ENCODE data around the gene GAP43.

GAP43 gene

DNA sequence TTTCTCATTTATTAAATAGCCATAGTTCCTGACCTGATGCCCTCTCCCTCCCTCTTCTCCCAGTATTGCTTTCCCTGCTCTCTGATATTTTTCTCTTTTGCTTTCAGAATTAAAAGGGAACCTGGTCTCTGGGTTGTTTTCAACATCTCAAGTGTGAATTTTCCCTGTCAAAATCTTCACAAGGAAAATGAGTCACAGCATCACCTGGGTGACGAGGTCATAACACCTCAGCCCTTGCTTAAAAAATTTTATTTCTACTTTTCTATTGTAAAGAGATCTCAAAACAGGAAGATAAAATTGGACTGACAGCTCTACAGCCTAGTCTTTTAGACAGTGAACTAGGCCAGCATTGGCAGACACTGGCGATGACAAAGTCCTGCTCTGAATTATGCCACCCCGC is 40.1 kb downstream of the GAP43 start:
- peak; percentile 2 for DNase-seq

DNA sequence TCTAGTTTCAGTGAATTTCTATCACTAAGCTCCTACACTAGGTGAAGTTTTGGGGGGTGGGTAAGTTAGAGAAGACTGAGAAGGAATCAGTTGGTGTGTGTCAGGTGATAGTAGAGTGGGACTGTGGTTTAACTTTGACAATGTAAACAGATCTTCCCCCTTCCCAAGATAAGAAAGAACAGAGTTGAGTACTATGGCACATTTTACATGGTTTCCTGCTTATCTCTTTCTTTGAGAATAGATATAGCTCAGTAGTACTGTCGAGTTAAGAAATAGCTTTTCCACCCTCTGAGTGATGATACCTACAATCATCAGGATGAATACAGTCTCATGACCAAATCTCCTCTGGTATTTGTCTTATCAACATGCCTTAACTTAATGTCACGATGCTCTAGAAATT is 42.8 kb downstream of the GAP43 start:
- no peak for DNase-seq

DNA sequence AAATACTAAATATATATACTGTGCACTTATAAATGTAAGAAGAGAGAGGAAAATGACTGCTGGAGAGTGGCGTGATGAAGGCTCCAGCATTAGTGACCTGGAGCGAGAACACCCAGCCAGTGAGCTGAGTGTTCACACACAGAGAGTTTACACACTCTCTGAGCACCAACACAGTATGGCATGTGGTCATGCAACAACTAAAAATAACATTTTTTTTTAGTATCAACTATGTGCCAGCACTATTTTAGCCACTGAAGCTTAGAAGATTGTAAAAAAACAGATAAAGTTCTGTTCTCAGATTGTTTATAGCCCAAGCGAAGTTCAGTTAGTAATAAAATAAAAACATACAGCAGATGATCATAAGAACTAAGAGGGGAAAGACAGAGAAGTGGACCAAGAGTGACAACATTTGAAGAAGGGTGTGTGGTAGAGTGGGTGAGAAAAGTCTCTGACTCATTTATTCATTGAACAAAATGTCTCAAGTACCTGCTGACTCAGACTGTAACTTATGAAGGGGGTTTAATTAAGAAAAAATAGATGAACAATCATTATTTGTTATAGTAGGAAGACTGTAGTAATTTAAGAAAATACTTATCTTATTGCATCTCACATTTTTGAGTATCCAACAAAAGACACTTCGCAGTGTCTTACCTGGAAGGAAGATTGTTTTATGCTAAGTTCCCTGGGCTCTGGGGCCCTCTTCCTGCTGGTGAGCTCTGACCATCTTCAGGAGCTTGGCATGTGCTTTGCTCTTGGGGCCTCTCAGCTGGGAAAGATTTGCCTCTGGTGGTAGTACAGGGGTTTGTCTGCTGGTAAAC is 43.8 kb downstream of the GAP43 start:
- peak; percentile 4 for DNase-seq

DNA sequence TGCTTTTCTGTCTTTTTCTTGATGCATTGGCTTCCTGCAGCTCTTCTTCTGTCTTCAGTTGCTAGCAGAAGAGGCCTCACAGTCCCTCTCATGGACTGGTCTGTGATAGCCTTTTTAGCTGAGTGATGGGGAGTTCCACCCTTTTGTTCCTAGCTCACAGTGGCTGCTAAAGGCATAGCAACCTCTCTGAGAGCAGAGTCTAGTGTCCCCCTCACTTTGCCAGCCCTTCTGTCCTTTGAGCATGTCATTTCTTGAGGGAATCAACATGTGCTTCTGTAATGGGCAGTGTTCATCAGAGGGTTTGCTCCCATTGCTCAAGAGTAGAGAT is 44.4 kb downstream of the GAP43 start:
- DNase-seq: no peak

DNA sequence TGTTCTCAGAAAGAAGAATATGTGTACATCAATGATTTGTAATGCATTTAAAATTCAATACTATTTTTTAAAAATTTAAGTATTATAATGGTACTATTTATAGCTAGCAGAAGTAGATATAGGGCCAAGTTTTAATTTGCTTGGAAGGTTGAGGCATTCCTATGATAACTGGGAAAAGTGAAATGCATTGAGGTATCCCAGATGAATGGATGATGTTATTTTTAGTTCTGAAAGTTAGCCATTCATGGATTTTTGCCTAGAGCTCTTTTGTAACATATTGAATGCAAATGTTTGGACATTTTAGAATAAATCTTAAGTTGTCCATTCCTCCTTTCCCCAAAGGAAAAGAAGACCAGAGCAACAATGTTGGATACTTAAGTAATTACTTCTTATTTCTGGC is 47.6 kb downstream of the GAP43 start:
- DNase-seq: no peak

DNA sequence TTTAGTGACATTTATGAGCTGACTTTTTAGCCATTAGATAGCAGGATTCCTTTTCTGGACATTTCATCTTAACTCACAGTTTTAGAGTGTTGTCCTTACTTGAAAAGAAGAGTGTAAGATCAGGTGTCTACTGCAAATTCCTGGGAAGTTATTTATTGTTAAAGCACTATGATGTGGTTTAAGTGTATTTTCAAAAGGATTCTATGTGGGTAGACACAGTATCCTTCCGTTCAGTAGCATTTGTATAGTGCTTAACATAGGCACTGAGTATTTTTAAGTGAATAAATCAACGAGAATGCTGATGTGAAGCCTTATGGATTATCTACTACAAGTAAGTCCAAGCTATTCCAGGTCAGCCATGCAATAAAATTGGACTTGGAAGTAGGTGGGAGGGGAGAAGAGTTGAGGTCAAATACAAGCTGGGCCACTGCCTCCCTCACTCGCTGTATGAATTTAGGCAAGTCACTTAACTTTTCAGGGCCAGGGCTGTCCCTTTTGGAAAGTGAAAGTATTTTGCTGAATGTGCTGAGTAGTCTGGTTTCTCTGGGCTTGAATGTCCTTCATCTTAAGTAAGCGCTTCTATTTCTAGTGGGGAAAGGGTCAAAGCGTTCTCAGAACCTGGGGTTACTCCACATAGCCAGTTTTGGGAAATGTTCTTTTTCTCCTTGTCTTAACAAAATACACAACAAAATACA is 48.6 kb downstream of the GAP43 start:
- DNase-seq: no peak

DNA sequence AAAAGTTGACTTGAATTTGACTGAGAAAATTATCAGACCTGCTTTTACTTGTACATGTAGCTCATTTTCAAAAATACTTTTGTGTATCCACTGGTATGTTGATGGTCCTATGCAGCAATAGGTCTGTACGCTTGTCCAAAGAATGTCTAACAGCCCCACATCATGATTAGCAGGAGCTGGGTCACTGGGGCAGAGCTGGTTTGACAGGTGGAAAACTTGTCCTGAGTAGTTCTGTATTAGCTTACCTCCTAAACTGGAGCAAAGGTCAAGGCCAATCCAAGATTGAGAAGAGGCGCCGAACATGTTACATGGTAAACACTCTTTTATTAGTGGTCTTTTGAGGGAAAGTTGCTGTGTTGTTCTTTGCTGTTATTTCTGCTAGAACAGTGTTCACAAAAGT is 50.6 kb downstream of the GAP43 start:
- no peak for DNase-seq

DNA sequence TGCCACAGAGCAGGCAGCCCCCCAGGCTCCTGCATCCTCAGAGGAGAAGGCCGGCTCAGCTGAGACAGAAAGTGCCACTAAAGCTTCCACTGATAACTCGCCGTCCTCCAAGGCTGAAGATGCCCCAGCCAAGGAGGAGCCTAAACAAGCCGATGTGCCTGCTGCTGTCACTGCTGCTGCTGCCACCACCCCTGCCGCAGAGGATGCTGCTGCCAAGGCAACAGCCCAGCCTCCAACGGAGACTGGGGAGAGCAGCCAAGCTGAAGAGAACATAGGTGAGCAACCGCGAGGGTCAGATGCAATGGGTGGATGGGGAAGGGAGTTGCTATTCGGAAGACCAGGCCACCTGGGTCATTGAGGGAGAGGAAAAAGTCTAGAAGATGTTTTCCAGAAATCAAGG is 53.0 kb downstream of the GAP43 start:
- no peak for DNase-seq

DNA sequence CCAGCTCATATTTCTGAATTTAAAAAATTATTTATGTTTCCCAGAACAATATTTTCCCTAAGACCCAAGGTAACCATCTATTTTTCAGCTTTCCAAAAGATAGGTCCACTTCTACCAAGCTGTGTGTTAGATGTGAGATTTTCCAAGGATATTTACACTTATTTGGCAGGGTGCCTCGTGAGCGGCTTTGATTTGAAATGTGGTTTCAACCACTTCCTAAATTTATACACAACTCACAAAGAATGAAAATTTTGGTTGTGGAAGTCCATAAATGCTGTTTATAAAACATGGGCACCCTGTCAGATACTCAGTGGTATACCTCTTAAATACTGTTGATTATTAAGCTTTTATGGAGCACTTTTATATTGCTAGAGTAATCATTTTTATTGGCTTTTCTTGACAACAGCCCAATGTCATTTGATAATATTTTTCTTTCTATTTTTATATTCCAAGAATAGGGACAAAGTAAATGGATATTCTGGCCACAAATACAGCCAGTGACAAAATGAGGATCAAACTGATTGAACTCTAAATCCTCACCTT is 57.6 kb downstream of the GAP43 start:
- DNase-seq: no peak

DNA sequence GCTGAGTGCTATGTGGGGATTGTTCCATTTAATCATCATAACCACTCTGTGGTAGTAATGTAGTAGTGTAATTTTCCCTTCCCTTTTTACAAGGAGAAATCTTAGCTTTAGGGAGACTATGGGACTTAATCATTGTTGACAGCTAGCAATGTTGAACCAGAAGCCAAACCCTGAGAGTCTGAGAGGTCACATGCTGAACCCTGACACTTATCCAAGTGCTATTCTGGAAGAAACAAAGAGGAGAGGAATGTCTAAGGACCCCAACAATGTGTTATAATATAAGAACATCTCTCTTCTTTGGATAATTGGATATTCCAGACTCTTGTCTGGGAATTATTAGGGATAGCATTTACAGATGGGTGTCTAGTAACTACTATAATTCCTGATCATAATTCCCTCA is 58.4 kb downstream of the GAP43 start:
- DNase-seq: no peak

DNA sequence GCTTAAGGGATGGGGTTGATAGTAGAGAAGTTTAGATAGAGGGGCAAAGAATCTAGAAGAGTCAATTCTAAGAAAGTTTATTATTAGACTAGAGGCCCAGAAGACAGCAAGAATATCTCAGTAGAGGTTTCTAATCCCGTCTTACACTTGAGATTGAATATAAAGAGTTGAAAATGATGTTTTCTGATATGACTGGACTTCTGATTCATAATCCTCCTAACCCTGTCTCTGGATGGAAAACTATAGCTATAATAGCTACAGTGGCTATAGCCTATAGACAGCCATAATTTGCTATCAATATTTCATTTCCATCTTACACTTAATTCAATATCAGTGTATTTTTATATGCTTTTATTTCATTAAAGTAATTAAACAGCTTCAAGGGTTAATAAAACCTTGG is 60.0 kb downstream of the GAP43 start:
- no peak for DNase-seq

DNA sequence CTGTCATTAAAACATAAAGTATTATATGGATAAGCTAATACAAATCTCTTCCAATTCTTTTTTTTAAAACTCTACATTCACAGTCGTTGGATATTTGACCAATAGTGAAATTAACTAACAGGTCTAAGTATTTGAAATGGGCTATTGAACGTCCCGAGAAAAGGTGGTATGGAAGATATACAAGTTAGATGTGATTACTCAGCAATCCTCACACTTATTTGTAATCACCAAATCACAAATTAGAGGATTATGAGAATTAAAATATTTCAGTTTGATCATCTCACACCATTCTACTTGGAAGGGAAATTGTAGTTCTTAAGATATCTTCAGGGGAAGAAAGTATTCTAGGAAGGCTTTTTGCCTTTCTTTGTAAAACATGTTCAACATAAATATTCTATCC is 60.5 kb downstream of the GAP43 start:
- no peak for DNase-seq

DNA sequence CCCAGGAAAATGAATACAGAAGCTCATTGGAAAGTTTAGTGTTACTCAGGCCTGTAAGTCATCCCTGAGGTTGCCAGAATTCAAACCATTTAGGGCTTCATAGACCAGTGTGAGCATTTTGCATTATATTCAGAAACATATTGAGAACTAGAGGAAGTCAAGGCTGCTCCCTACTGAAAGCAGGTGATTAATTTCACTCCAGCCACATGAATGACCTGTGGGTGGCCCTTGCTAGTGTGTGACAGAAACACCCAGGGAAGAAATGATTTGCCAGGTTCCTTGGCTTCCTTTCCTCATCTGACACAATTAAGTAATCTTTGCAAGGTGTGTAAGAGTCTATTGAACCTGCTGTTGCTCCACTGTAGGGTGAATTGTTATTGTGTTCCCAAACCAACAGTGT is 61.8 kb downstream of the GAP43 start:
- no peak for DNase-seq

DNA sequence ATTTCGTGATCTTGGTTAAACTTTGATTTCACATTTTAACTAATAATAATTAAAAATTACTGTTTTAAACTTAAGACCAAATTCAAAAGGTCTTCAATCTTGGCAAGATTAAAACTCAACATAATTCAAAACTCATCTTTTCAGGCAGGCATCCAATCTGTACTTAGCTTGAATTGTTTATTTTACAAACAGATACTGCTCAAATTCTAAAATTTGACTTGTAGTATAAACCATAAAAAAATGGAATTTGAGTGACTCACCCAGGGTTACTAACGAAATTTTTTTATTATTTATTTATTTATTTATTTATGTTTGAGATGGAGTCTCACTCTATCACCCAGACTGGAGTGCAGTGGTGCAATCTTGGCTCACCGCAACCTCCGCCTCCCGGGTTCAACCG is 64.4 kb downstream of the GAP43 start:
- DNase-seq: no peak

DNA sequence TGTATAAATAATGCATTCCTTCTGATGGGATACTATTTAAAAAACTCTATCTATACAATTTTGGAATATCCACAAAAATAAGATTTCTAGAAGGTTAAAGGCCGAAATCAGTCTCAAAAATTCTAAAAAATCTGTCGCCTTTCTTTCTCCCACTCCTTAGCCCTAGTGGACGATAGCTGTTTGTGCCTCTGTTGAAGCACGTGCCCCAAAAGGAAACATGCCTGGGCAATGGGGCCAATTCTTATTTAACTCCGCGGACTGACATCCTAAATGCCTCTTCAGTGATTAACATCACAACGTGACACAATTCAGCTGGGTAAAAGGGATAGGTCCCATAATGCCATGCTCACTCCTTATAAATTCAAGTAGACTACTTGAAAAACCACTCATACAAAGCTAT is 65.1 kb downstream of the GAP43 start:
- DNase-seq: no peak

DNA sequence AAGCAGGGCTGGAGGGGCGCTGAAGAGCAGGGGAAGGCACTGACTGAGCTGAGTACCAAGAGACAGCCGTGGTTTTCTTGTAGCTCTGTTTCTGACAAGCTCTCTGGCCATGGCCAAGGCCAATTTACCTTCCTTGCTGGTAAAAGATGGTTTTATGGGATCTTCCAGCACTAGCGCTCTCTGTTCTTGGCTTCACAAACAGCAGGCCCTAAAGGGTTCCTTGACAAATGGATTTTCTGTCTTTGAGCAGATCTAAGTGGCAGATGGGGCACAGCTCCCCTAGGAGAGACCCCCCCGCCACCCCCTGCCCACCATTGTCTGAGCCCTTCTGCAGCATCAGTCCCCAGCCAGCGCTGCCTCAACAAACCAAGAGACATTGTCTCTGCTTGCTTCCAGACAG is 66.6 kb downstream of the GAP43 start:
- no peak for DNase-seq

DNA sequence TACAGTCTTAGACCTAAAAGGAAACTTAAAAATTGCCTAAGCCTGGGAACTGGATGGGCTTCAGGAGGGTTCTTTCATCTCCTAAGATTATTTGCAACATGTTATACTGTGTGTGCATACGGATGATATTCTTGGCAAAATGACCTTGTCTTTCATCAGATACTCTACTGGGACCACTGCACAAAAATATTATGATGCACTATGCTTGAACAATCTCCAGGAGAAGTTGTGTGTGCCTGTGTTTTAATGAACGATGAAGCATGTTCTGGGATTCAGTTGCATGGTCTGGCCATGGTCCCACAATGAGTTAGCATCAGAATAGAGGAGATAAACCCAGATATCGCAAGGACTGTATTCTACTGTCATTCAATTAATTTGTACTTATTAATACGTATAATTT is 68.7 kb downstream of the GAP43 start:
- no peak for DNase-seq

DNA sequence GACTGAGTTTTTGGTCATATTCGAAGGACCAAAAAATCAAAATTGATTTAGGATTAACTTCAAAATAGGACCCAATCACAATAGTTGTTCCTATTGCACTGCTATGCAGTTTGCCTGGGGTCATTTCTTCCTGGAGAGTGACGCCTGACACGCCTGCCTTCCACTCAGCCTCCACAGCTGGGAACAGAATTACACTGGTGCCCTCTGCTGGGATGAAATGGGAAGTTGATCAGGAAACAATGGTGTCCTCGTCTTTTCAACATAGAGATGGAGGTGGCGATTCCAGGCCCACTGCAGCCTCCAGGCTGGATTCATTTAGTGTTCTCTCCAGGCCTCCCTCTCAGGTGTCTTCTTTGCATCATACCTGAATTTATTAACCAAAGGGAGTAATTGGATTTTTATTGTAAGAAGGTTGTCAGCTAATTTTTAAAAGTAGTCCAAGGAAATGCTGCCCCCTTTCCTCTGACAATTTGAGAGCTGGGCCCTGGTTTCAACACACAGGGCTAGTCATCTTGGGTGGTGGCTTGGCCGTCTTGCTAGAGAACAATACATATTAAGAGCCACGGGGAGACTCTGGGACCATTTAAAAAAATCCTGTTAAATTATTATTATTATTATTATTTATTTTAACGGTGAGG is 69.7 kb downstream of the GAP43 start:
- DNase-seq: peak; percentile 82

DNA sequence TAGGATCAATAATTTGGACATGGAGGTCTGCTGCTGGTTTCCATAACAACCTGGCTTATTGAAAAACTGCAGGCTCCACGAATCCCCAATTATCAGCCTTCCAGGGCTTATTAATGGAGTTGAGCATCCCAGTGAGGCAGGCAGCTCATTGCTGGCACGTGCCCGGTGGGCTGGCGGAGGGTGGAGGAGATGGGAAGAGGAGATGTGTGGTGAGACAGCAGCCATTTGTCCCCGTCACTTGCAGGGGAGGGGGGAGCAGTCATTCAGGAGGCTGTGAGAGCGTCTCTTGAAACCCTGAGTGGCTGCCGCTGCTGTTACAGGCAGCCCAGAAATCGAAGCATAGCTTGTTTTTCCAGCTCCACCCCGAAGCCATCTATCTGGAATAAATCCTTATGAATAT is 70.6 kb downstream of the GAP43 start:
- DNase-seq: no peak

DNA sequence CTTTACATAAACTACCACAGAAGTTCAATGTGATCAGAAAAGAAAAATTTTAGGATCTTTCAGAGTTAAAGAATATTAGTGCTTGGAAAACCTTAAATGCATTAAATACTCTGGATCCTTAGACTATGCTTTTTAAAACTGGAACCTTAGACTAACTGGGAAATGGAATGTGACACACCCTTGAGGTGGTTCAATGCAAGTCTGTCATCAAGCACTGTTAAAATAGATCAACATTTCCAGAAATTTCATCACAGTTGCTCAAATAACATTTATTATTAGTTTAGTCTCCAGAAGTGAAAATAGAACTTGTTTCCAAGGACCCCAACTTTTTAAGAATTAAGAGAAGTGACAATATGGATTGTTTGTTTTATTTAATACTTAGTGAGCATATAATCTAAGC is 71.8 kb downstream of the GAP43 start:
- no peak for DNase-seq

DNA sequence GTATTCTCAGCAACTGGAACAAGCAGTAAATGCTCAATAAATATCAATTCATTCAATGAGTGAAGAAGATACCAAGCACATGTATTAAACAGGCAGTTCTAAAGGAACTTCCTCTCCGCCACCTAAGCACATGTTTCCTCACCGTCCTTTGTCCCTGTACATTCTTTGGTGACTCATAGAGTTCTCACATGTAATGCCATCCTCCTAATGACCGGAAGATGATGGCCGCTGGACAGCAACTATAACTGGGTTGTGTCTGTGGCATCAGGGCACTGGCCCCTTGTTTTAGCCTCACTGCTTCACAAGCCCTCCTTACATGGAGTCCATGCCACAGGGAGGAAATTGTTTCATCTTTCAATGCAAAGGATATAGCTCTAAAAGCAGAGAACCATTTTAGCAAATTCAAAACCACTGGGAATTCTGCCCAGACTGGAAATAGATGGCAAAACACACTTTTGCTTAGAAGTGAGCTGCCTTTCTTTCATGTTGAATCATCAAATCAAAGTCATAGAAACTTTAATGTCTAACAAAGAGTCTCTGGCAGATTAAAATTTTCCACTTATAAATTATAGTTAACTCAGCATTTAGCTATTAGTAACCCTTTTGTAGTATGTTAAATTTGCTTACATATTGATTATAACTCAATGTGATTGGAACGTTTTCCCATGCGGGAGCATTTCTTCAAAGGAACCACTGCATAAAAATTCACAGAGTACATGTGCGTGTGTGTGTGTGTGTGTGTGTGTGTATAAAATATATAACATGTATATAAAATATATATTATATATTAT is 74.1 kb downstream of the GAP43 start:
- DNase-seq: peak; percentile 30

DNA sequence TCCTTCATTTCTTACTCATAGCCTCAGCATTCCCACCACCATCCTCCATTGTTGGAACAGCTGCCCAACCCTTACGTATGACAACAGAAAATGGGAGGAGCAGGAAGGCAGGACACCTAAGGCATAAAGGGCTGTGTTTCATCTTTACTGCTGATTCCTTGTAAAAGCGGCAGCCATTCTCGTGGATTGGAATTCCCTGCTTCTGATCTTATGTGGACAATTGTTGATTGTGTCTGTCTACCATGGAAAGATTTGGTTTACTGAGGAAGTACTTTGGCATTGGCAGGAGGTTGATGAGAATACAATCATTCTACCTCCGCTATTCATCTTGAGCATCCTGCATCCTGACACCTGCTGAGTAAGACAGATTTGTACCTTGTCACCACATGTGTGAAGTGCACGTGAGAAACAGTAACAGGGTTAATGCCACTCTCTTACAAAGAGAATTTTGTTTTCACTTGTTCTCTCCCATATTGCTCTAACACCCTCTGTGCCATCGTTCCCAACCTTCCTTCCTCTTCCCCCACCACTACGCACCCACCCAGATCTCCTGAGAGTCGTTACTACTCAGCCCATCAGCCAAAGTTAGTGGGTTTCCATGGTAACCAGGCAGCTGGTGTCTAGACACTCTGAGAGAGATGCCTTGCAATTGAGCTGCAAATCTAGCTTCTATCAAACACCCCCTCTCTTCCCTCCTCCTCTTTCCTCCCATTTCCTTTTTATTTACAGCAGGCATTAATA is 75.7 kb downstream of the GAP43 start:
- peak; percentile 52 for DNase-seq

DNA sequence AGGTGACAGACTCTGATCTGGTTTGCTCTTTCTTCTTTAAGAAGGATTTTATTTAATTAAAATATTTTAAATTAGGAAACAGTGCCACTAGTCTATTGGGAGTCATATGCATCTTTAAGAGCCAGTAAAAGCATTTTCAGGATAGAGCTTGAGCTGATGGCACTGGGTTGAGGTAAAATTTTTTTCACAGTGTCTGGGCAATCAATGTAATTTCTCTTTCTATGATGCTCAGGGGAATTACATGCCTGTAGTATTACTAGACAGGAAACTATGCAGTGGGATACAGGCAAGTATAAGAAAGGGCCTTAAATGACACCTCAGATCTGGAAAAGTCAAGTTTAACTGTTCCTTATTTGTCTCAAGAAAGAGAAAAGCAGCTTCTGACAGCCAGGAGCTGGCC is 76.4 kb downstream of the GAP43 start:
- DNase-seq: no peak
